ENCODE data around the gene C4orf50. TPM values are rescaled to one million over a fixed set of nuclear protein-coding genes. Genes with fewer than 3 reads are reported as not detected.

The C4orf50 gene
- total and polyA plus RNA-seq, 2 of the 4 experiments (the other 2 are of a cell fraction): not detected

- Histone ChIP-seq H3K79me1 (ENCODE audit: low read depth in 1 of 2, low read length in 2 of 2) (no peaks in the 10 kb centered on the region), H3K4me1 (ENCODE audit: control insufficient read depth, insufficient read depth, low read length) (no peaks in the 10 kb centered on the region), H2BK5ac (ENCODE audit: low read depth, low read length, poor library complexity, severe bottlenecking) (no peak overlapping the region), H2BK15ac (ENCODE audit: low read depth, low read length) (no peak overlapping the region), H3K14ac (replicated peaks; ENCODE audit: low read depth, low read length) (no peak overlapping the region), H4K91ac (ENCODE audit: insufficient read depth, low read depth, low read length) (no peak overlapping the region), H3K27ac (ENCODE audit: insufficient read depth, low read length) (no peak overlapping the region), H3K9me1 (ENCODE audit: insufficient read depth, low read length) (no peaks in the 10 kb centered on the region), H3K23ac (ENCODE audit: low read depth, low read length) (no peak overlapping the region), H3K36me3 (ENCODE audit: control insufficient read depth, insufficient read depth, low read length) (no peaks in the 10 kb centered on the region), H3K9ac (ENCODE audit: low read depth, low read length) (no peak overlapping the region), H4K5ac (ENCODE audit: low read depth, low read length) (no peak overlapping the region), H3K18ac (ENCODE audit: low read depth, low read length) (no peak overlapping the region), H3K56ac (ENCODE audit: extremely low read depth, insufficient read depth, low read length) (no peak overlapping the region), H3K4ac (ENCODE audit: low read depth, low read length) (no peak overlapping the region), H3K9me3 (ENCODE audit: control insufficient read depth, insufficient read depth, low read length) (peaks cover 39% of the 10 kb centered on the region), H2AK9ac (replicated peaks; ENCODE audit: low read depth, low read length, poor library complexity) (no peak overlapping the region), H2AK5ac (ENCODE audit: low read depth, low read length) (no peak overlapping the region), H2BK20ac (ENCODE audit: low read depth, low read length) (no peak overlapping the region), H2AFZ (replicated peaks; ENCODE audit: low read length, poor library complexity) (no peak overlapping the region), H4K20me1 (ENCODE audit: insufficient read depth, low read length) (no peaks in the 10 kb centered on the region), H3K27me3 (ENCODE audit: control insufficient read depth, insufficient read depth, low read length) (no peaks in the 10 kb centered on the region), H4K8ac (ENCODE audit: low read depth in 2 of 2, low read length in 2 of 2) (no peak overlapping the region), H3K4me3 (ENCODE audit: insufficient read depth, low read depth, low read length) (no peak overlapping the region), H3K4me2 (ENCODE audit: low read depth, low read length) (no peak overlapping the region), H2BK120ac (ENCODE audit: low read depth, low read length) (no peak overlapping the region)
- dilution Hi-C loops (cut with HindIII; ENCODE audit: low sequenced_read_pairs, unreplicated experiment) (no loop called here), in situ Hi-C loops (cut with MboI; ENCODE audit: low sequenced_read_pairs) (no loop called here), intact Hi-C loops (cut with micrococcal nuclease) (no loop called here)
- ATAC-seq (ENCODE audit: low read depth) (no peak), DNase-seq (no peak)
- no TSS peak for BruUV-seq (replicated peaks)
- TF ChIP-seq CHD1 (IDR thresholded peaks at IDR 0.05; ENCODE audit: low read depth, low read length) (no peak), CTCF (conservative IDR thresholded peaks at IDR 0.05; ENCODE audit: low read depth, low read length) (no peak), RAD21 (IDR thresholded peaks at IDR 0.05; ENCODE audit: low read length) (no peak), ELK1 (IDR thresholded peaks at IDR 0.05; ENCODE audit: borderline replicate concordance, low read depth, low read length) (no peak), FOS (IDR thresholded peaks at IDR 0.05; ENCODE audit: low read depth, low read length) (no peak), POLR2A (IDR thresholded peaks at IDR 0.05; ENCODE audit: low read depth, low read length) (no peak), NFE2L2 (IDR thresholded peaks at IDR 0.05; ENCODE audit: low read depth, low read length) (no peak), BHLHE40 (IDR thresholded peaks at IDR 0.05; ENCODE audit: low read depth, low read length) (no peak), MXI1 (IDR thresholded peaks at IDR 0.05; ENCODE audit: borderline replicate concordance, low read depth, low read length) (no peak), USF2 (IDR thresholded peaks at IDR 0.05; ENCODE audit: low read depth, low read length) (no peak), RCOR1 (IDR thresholded peaks at IDR 0.05; ENCODE audit: insufficient replicate concordance, low read length) (no peak), SMC3 (IDR thresholded peaks at IDR 0.05; ENCODE audit: low read depth, low read length) (no peak), MAZ (IDR thresholded peaks at IDR 0.05; ENCODE audit: borderline replicate concordance, low read depth, low read length) (no peak), MAFK (IDR thresholded peaks at IDR 0.05; ENCODE audit: low read depth, low read length) (no peak), CEBPB (IDR thresholded peaks at IDR 0.05; ENCODE audit: low read depth, low read length) (no peak), RFX5 (IDR thresholded peaks at IDR 0.05; ENCODE audit: low read depth, low read length) (no peak)
- ChIA-PET CTCF (no interaction called here), POLR2A (ENCODE audit: unreplicated experiment) (no interaction called here)
- WGBS, 2 experiments (ENCODE audit: extremely low coverage in 2 of 2, insufficient read length in 1 of 2): 50% methylated on average over 3 of the region's 10 CpGs; no CpG with 5 or more reads in 1 of the 2 experiments
Measured at GRCh38 chr4:6063684-6064083, 45.5 kb upstream of the C4orf50 start.

Measured in IMR-90 (cell line).